Endothelial cell of umbilical vein (primary cell): ENCODE measurements around the gene VIPR1.

ENCODE experiments used
- FOS ChIP-seq: IDR thresholded peaks from 2 replicates; pipeline ENCODE4 v1.6.1; 2011; ENCODE audit warnings: mild to moderate bottlenecking, low read length, moderate library complexity, borderline replicate concordance; ENCODE audit not compliant: insufficient read depth
- JUN ChIP-seq: IDR thresholded peaks from 2 replicates; pipeline ENCODE4 v1.6.1; 2011; ENCODE audit warnings: borderline replicate concordance, low read depth; ENCODE audit not compliant: insufficient read length, insufficient read depth
- TF ChIP-seq, protein P1 (sequence below), 2 donors: IDR thresholded peaks; 1 replicate in 1 of 2; 2 replicates in 1 of 2; pipeline ENCODE4 v1.5.1; 2011; ENCODE audit warnings: low read length in 2 of 2, mild to moderate bottlenecking in 2 of 2, moderate library complexity in 2 of 2, control low read depth in 1 of 2, inconsistent platforms in 1 of 2, low read depth in 1 of 2; ENCODE audit not compliant: insufficient read depth in 1 of 2; ENCODE audit errors: extremely low read depth in 1 of 2
- TF ChIP-seq, protein P2 (sequence below): IDR thresholded peaks from 2 replicates; pipeline ENCODE4 v1.6.1; 2011; ENCODE audit not compliant: insufficient read depth, insufficient read length

DNA sequence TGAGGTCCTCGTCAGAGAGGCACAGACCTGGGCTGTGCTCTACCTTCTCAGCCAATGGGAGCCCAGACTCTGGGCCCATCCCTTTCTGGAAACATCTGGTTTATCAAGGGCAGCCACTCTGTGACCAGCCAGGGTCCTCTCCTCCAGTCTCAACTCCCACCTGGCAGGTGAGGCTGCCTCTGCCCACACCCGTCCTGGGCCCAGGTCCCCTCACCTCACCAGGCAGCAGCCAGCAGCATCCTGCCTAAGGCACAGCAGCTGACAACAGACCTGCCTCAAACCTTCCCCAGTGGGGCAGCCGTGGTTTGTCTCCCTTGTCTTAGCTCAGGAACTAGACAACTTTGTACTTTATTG, 8.7 kb upstream of the VIPR1 start:
- TF ChIP-seq, protein P1, sequence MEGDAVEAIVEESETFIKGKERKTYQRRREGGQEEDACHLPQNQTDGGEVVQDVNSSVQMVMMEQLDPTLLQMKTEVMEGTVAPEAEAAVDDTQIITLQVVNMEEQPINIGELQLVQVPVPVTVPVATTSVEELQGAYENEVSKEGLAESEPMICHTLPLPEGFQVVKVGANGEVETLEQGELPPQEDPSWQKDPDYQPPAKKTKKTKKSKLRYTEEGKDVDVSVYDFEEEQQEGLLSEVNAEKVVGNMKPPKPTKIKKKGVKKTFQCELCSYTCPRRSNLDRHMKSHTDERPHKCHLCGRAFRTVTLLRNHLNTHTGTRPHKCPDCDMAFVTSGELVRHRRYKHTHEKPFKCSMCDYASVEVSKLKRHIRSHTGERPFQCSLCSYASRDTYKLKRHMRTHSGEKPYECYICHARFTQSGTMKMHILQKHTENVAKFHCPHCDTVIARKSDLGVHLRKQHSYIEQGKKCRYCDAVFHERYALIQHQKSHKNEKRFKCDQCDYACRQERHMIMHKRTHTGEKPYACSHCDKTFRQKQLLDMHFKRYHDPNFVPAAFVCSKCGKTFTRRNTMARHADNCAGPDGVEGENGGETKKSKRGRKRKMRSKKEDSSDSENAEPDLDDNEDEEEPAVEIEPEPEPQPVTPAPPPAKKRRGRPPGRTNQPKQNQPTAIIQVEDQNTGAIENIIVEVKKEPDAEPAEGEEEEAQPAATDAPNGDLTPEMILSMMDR (IDR thresholded peaks at IDR 0.05; ENCODE audit: extremely low read depth in 1 of 2, insufficient read depth in 1 of 2, low read depth in 1 of 2, low read length in 2 of 2) = no peak
- TF ChIP-seq FOS = no peak
- no peak for TF ChIP-seq JUN
- TF ChIP-seq, protein P2, sequence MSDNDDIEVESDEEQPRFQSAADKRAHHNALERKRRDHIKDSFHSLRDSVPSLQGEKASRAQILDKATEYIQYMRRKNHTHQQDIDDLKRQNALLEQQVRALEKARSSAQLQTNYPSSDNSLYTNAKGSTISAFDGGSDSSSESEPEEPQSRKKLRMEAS = no peak
